ENCODE data around the gene MTHFR.
A peak's percentile ranks its signal among the peaks of the same experiment; 100 is the strongest.

DNA sequence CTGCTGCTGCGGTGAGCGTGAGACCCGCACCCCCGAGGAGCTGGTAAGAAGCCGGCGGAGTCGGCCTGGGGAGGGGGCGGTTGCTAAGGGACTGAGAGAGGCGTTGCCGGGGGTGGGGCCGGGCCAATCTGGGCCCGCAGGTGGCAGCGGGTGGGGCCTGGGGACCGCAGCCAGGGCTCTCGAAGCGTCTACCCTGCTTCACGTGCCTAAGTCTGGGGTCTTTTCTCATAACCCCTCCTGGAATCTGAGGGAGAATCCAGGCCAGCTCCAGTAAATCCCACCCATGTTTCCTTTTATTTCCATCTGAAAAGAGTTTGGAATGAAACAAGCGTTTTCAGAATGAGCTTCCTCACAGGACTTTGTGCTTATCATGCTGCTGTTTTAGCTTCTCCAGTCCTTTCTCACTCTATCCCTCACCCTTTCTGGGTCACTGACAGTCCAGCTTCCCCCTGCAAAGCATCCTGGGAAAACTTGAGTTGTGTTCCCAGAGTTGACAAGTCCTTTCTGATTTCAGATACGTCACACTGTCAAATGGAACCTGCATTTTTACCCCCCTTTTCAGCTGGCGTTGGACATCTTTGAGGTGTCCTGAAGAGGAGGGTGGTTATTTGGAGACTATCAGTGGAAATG lies 658 bp upstream of the MTHFR start:
- TF ChIP-seq, protein P1, sequence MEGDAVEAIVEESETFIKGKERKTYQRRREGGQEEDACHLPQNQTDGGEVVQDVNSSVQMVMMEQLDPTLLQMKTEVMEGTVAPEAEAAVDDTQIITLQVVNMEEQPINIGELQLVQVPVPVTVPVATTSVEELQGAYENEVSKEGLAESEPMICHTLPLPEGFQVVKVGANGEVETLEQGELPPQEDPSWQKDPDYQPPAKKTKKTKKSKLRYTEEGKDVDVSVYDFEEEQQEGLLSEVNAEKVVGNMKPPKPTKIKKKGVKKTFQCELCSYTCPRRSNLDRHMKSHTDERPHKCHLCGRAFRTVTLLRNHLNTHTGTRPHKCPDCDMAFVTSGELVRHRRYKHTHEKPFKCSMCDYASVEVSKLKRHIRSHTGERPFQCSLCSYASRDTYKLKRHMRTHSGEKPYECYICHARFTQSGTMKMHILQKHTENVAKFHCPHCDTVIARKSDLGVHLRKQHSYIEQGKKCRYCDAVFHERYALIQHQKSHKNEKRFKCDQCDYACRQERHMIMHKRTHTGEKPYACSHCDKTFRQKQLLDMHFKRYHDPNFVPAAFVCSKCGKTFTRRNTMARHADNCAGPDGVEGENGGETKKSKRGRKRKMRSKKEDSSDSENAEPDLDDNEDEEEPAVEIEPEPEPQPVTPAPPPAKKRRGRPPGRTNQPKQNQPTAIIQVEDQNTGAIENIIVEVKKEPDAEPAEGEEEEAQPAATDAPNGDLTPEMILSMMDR (IDR thresholded peaks at IDR 0.05) = no peak
- no peak for TF ChIP-seq EP300 (IDR thresholded peaks at IDR 0.05)
- peak in 1 of 4 donors; percentile 18 for TF ChIP-seq POLR2AphosphoS5 (IDR thresholded peaks at IDR 0.05)

All from sigmoid colon (tissue), 4 donors.